IMR-90 (cell line): ENCODE data around the gene SPRR4.

Experiments used
- BHLHE40 ChIP-seq: fragments of 150-350 bp; IDR thresholded peaks from 2 replicates; pipeline ENCODE4 v1.6.1; 2016; ENCODE audit warnings: mild to moderate bottlenecking, low read depth, low read length
- CTCF ChIP-seq: conservative IDR thresholded peaks from 2 replicates; pipeline ENCODE4 v1.5.1; 2012; ENCODE audit warnings: mild to moderate bottlenecking, low read depth, low read length, improper control_type of control experiment
- MAZ ChIP-seq: IDR thresholded peaks from 2 replicates; pipeline ENCODE4 v1.6.1; 2012; ENCODE audit warnings: low read depth, mild to moderate bottlenecking, low read length, improper control_type of control experiment, moderate library complexity, borderline replicate concordance
- MXI1 ChIP-seq: IDR thresholded peaks from 2 replicates; pipeline ENCODE4 v1.6.1; 2012; ENCODE audit warnings: low read depth, mild to moderate bottlenecking, low read length, moderate library complexity, borderline replicate concordance
- POLR2A ChIP-seq: IDR thresholded peaks from 2 replicates; pipeline ENCODE4 v1.6.1; 2012; ENCODE audit warnings: mild to moderate bottlenecking, low read depth, low read length
- RAD21 ChIP-seq: IDR thresholded peaks from 2 replicates; pipeline ENCODE4 v1.6.1; 2012; ENCODE audit warnings: low read length, improper control_type of control experiment
- SMC3 ChIP-seq: fragments of 150-350 bp; IDR thresholded peaks from 2 replicates; pipeline ENCODE4 v1.6.1; 2016; ENCODE audit warnings: low read depth, mild to moderate bottlenecking, antibody characterized with exemption, low read length, moderate library complexity
- USF2 ChIP-seq: fragments of 150-350 bp; IDR thresholded peaks from 2 replicates; pipeline ENCODE4 v1.6.1; 2017; ENCODE audit warnings: mild to moderate bottlenecking, antibody characterized with exemption, low read length, low read depth

GRCh38 chr1:152951711-152952110, 18.7 kb upstream of the SPRR4 start:
- no peak for TF ChIP-seq CTCF
- no peak for TF ChIP-seq MXI1
- TF ChIP-seq MAZ, result no peak
- TF ChIP-seq POLR2A, result no peak
- no peak for TF ChIP-seq BHLHE40
- TF ChIP-seq SMC3, result no peak
- TF ChIP-seq RAD21, result no peak
- no peak for TF ChIP-seq USF2
